DOHH2 (cell line): ENCODE data around the gene CDCA3.
"Not testable (repeated sequence)": the region's sequence is repeated elsewhere in the genome, so short reads cannot be mapped to it uniquely, and the experiment has no call there.

ENCODE experiments used
- CTCF ChIP-seq: fragments of 200-600 bp; sonication (generic); IDR thresholded peaks from one replicate; pipeline ENCODE4 v1.5.1; 2014; ENCODE audit warnings: antibody characterized with exemption, mild to moderate bottlenecking, low read depth, low read length; ENCODE audit not compliant: poor library complexity, severe bottlenecking
- EZH2phosphoT487 ChIP-seq: fragments of 200-600 bp; sonication (generic); IDR thresholded peaks from 2 replicates; pipeline ENCODE4 v1.6.1; 2017; ENCODE audit warnings: borderline replicate concordance, mild to moderate bottlenecking, antibody characterized with exemption, low read length, moderate library complexity, mixed read lengths

- TF ChIP-seq CTCF, EZH2phosphoT487: not testable (repeated sequence)
These were observed 38.9 kb upstream of the CDCA3 start for GRCh38 chr12:6889775-6890573.
